Omental fat pad (tissue), 4 donors: ENCODE measurements around the gene POLQ. TPM values are rescaled to one million over a fixed set of nuclear protein-coding genes. Genes with fewer than 3 reads are reported as not detected.

Experiments used
- ATAC-seq: fragments of 150-250 bp; one replicate; pipeline ENCODE4 v1.9.1; 2016; ENCODE audit warnings: mild to moderate bottlenecking, moderate library complexity; ENCODE audit not compliant: low FRiP score
- DNase-seq: peaks from one replicate; pipeline ENCODE4 v3.0.0-alpha.2; 2019; ENCODE audit warnings: low spot score
- CTCF ChIP-seq, 3 donors: fragments of 450-650 bp; IDR thresholded peaks; one replicate each; pipeline ENCODE4 v1.5.1; 2016 to 2017; ENCODE audit warnings: antibody characterized with exemption in 3 of 3, mild to moderate bottlenecking in 3 of 3, moderate library complexity in 2 of 3
- total RNA-seq, 4 donors: library from RNA; depleted of rRNA; stranded (reverse); fragments of >200 nt; gene quantifications; one replicate each; pipeline ENCODE4 v1.1.0, GENCODE V29; 2016

Gene POLQ
- total RNA-seq, 4 donors from 2014 or later = 0.06 to 0.84 (median 0.25) TPM

- no peak for DNase-seq
- no peak for ATAC-seq
- no peak for TF ChIP-seq CTCF (IDR thresholded peaks at IDR 0.05)
These were observed 113.9 kb downstream of the POLQ start for GRCh38 chr3:121431726-121432517.

GRCh38 chr3:121430664-121431215 is 115.0 kb downstream of the POLQ start:
- no peak for TF ChIP-seq CTCF (IDR thresholded peaks at IDR 0.05)
- ATAC-seq (no peak), DNase-seq (no peak)

GRCh38 chr3:121424549-121424948 is 121.2 kb downstream of the POLQ start:
- no peak for DNase-seq
- ATAC-seq = no peak
- no peak for TF ChIP-seq CTCF (IDR thresholded peaks at IDR 0.05)

- ATAC-seq (no peak), DNase-seq (no peak)
- no peak for TF ChIP-seq CTCF (IDR thresholded peaks at IDR 0.05)
These were observed 127.6 kb downstream of the POLQ start for GRCh38 chr3:121418182-121418581.

- no peak for DNase-seq
- no peak for TF ChIP-seq CTCF (IDR thresholded peaks at IDR 0.05)
- no peak for ATAC-seq
These were observed 130.9 kb downstream of the POLQ start for GRCh38 chr3:121414924-121415323.

- no peak for ATAC-seq
- no peak for TF ChIP-seq CTCF (IDR thresholded peaks at IDR 0.05)
- DNase-seq = no peak
These were observed 134.3 kb downstream of the POLQ start for GRCh38 chr3:121411523-121411922.

- no peak for TF ChIP-seq CTCF (IDR thresholded peaks at IDR 0.05)
- DNase-seq (no peak), ATAC-seq (no peak)
These were observed 140.2 kb downstream of the POLQ start for GRCh38 chr3:121405631-121406030.
